HepG2 (cell line): ENCODE measurements around the gene KMT2B. TPM values are rescaled to one million over a fixed set of nuclear protein-coding genes. Genes with fewer than 3 reads are reported as not detected.

Source experiments
- AGO2 ChIP-seq: fragments of 200-400 bp; formaldehyde crosslinking; optimal IDR thresholded peaks from 2 replicates; pipeline ENCODE3; 2017; ENCODE audit warnings: mild to moderate bottlenecking, low read depth, low read length, moderate library complexity
- HMGXB4 ChIP-seq, 2 experiments: sonication (generic) in 1 of 2; formaldehyde crosslinking in 1 of 2; IDR thresholded peaks; 2 replicates each; pipeline versions ENCODE4 v1.4.0 to v1.6.1; 2018 to 2020; ENCODE audit warnings: missing genetic modification reagents in 2 of 2, borderline replicate concordance in 1 of 2, low read depth in 1 of 2, mild to moderate bottlenecking in 1 of 2, missing biosample characterization in 1 of 2
- IRX3 ChIP-seq: sonication (generic); formaldehyde crosslinking; IDR thresholded peaks from 2 replicates; pipeline ENCODE4 v1.8.1; 2023; ENCODE audit warnings: mild to moderate bottlenecking, low read depth, missing genetic modification reagents, borderline replicate concordance
- KDM1A ChIP-seq: IDR thresholded peaks from 2 replicates; pipeline ENCODE4 v1.6.1; 2016; ENCODE audit warnings: missing compliant biosample characterization
- RFXAP ChIP-seq: sonication (generic); formaldehyde crosslinking; IDR thresholded peaks from 2 replicates; pipeline ENCODE4 v1.4.0; 2020; ENCODE audit warnings: missing genetic modification reagents, borderline replicate concordance
- SAP130 ChIP-seq: IDR thresholded peaks from 2 replicates; pipeline ENCODE4 v1.6.1; 2016; ENCODE audit warnings: low read depth
- SP1 ChIP-seq, 2 experiments: fragments of 450-650 bp in 1 of 2; sonication (generic) in 1 of 2; formaldehyde crosslinking in 1 of 2; IDR thresholded peaks; 2 replicates each; pipeline versions ENCODE4 v1.4.0 to v1.6.1; 2016 to 2020; ENCODE audit warnings: missing genetic modification reagents in 1 of 2
- XRCC5 ChIP-seq: fragments of 200-400 bp; formaldehyde crosslinking; optimal IDR thresholded peaks from 2 replicates; pipeline ENCODE3; 2017; ENCODE audit warnings: mild to moderate bottlenecking, low read length
- ZBTB38 ChIP-seq: sonication (generic); formaldehyde crosslinking; IDR thresholded peaks from 2 replicates; pipeline ENCODE4 v1.5.1; 2020; ENCODE audit warnings: mild to moderate bottlenecking, missing genetic modification reagents
- ZBTB46 ChIP-seq: sonication (generic); formaldehyde crosslinking; IDR thresholded peaks from 2 replicates; pipeline ENCODE4 v1.4.0; 2020; ENCODE audit warnings: mild to moderate bottlenecking, missing genetic modification reagents, borderline replicate concordance
- ZFX ChIP-seq: sonication (generic); formaldehyde crosslinking; IDR thresholded peaks from 2 replicates; pipeline ENCODE4 v1.4.0; 2020; ENCODE audit warnings: mild to moderate bottlenecking, low read depth, missing genetic modification reagents, moderate library complexity
- ZNF432 ChIP-seq: sonication (generic); formaldehyde crosslinking; IDR thresholded peaks from 2 replicates; pipeline ENCODE4 v1.5.0; 2020; ENCODE audit warnings: missing genetic modification reagents, mild to moderate bottlenecking, borderline replicate concordance
- ZNF484 ChIP-seq: sonication (generic); formaldehyde crosslinking; IDR thresholded peaks from 2 replicates; pipeline ENCODE4 v1.5.1; 2020; ENCODE audit warnings: mild to moderate bottlenecking, low read depth, missing genetic modification reagents, borderline replicate concordance
- ZNF512B ChIP-seq: sonication (generic); formaldehyde crosslinking; IDR thresholded peaks from 2 replicates; pipeline ENCODE4 v1.5.1; 2020; ENCODE audit warnings: missing genetic modification reagents, mild to moderate bottlenecking, borderline replicate concordance
- ZNF543 ChIP-seq: sonication (generic); formaldehyde crosslinking; IDR thresholded peaks from 2 replicates; pipeline ENCODE4 v1.4.0; 2020; ENCODE audit warnings: mild to moderate bottlenecking, missing genetic modification reagents
- ZNF674 ChIP-seq: sonication (generic); formaldehyde crosslinking; IDR thresholded peaks from 2 replicates; pipeline ENCODE4 v1.5.0; 2020; ENCODE audit warnings: low read depth, mild to moderate bottlenecking, missing genetic modification reagents
- polyA plus RNA-seq, 8 experiments: library from polyadenylated mRNA; depleted of rRNA in 3 of 8; stranded (reverse) in 7 of 8; unstranded in 1 of 8; fragments of >200 nt; fragmentation: Illumina TruSeq in 4 of 8; extraction: Trizol in 4 of 8; gene quantifications; 2 replicates each; pipeline versions ENCODE4 v1.2.1 to v1.2.3, GENCODE V29; 2011 to 2016; ENCODE audit warnings: low read depth in 4 of 8, missing spikeins in 1 of 8, mixed read lengths in 1 of 8; ENCODE audit not compliant: insufficient read depth in 1 of 8
- total RNA-seq, 5 experiments: library from RNA; depleted of rRNA; stranded (reverse); fragments of >200 nt; fragmentation: Illumina TruSeq; extraction: Trizol; gene quantifications; 2 replicates each; pipeline ENCODE4 v1.2.3, GENCODE V29; 2016; ENCODE audit warnings: low read depth in 1 of 5
- TF ChIP-seq, protein P1 (sequence below): sonication (generic); formaldehyde crosslinking; IDR thresholded peaks from 2 replicates; pipeline ENCODE4 v1.4.0; 2020; ENCODE audit warnings: missing genetic modification reagents
- TF ChIP-seq, protein P2 (sequence below): sonication (generic); formaldehyde crosslinking; IDR thresholded peaks from 2 replicates; pipeline ENCODE4 v1.8.0; 2022; ENCODE audit warnings: missing genetic modification reagents, mild to moderate bottlenecking, moderate library complexity, borderline replicate concordance

Gene KMT2B
- total and polyA plus RNA-seq, 2 of the 13 experiments (the other 11 are each of a cell fraction or from before 2014, with no cell fraction given) = 6.2 to 16.9 TPM

- TF ChIP-seq SP1 (IDR thresholded peaks at IDR 0.05) (no peak), SP1 (CRISPR knock-in tag; IDR thresholded peaks at IDR 0.05) (no peak), ZNF543 (CRISPR knock-in tag) (no peak), ZNF674 (CRISPR knock-in tag) (no peak), ZNF432 (no peak), ZBTB46 (CRISPR knock-in tag) (no peak), RFXAP (CRISPR knock-in tag) (peak; percentile 38; the same call in 1 of the 2 replicates), AGO2 (no peak), ZNF512B (no peak), HMGXB4 (CRISPR knock-in tag; IDR thresholded peaks at IDR 0.05; ENCODE audit: borderline replicate concordance in 1 of 2, low read depth in 1 of 2) (0 out of 4 replicates have a peak, but pooled peaks of 1 of the 2 experiments have one; percentile 45), XRCC5 (peak; percentile 38), ZFX (CRISPR knock-in tag) (peak; percentile 76), SAP130 (peak; percentile 31; the same call in 1 of the 2 replicates), ZNF484 (CRISPR knock-in tag) (no peak), ZBTB38 (peak; percentile 31; the same call in 1 of the 2 replicates), KDM1A (CRISPR knock-in tag) (no peak), IRX3 (CRISPR knock-in tag) (no peak)
- TF ChIP-seq, protein P1, sequence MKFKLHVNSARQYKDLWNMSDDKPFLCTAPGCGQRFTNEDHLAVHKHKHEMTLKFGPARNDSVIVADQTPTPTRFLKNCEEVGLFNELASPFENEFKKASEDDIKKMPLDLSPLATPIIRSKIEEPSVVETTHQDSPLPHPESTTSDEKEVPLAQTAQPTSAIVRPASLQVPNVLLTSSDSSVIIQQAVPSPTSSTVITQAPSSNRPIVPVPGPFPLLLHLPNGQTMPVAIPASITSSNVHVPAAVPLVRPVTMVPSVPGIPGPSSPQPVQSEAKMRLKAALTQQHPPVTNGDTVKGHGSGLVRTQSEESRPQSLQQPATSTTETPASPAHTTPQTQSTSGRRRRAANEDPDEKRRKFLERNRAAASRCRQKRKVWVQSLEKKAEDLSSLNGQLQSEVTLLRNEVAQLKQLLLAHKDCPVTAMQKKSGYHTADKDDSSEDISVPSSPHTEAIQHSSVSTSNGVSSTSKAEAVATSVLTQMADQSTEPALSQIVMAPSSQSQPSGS (CRISPR knock-in tag) = no peak
- TF ChIP-seq, protein P2, sequence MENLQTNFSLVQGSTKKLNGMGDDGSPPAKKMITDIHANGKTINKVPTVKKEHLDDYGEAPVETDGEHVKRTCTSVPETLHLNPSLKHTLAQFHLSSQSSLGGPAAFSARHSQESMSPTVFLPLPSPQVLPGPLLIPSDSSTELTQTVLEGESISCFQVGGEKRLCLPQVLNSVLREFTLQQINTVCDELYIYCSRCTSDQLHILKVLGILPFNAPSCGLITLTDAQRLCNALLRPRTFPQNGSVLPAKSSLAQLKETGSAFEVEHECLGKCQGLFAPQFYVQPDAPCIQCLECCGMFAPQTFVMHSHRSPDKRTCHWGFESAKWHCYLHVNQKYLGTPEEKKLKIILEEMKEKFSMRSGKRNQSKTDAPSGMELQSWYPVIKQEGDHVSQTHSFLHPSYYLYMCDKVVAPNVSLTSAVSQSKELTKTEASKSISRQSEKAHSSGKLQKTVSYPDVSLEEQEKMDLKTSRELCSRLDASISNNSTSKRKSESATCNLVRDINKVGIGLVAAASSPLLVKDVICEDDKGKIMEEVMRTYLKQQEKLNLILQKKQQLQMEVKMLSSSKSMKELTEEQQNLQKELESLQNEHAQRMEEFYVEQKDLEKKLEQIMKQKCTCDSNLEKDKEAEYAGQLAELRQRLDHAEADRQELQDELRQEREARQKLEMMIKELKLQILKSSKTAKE = no peak
These were observed 44.5 kb upstream of the KMT2B start (continued) for GRCh38 chr19:35673121-35673804.
